Erythroblast (primary cell): ENCODE results near the gene EDARADD.

ENCODE experiments used
- DNase-seq, 2 experiments: peaks; one replicate each; lab custom pipeline; 2025; lab: John Stamatoyannopoulos, UW
- GATA1 ChIP-seq: IDR thresholded peaks from 2 replicates; pipeline ENCODE4 v1.6.1; 2011; ENCODE audit warnings: low read depth, mild to moderate bottlenecking, control low read depth, low read length, moderate library complexity
- POLR2A ChIP-seq: IDR thresholded peaks from 2 replicates; pipeline ENCODE4 v1.6.1; 2011; ENCODE audit warnings: mild to moderate bottlenecking, low read length

Gene EDARADD

DNA sequence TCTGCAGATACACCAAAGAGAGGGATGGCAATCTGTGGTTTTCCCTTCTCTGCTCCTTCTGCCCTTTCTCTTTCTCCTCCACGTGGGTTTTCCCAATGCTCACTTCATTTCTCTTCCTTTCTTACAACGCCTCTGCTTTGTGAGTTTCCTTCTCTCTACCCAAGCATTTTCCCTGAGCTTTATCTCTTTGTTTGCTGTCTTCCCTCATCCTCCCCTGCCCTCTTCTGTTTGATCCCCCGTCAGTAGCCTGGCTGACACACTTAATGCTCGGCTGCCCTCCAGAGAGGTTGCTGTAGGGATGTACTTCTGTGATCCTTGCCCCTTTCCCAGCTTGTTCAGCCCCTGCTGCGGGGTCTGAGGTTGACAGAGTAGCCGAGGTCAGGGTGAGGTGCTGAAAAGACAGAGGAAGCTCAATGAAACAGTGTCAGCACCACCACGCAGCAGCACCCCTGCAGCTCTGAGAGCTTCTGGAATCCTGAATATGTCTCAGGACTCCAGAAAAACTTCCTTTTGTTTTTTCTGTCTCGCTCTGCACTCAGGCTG, 6.0 kb downstream of the EDARADD start:
- TF ChIP-seq POLR2A (no peak), GATA1 (no peak)
- DNase-seq = no peak

- no peak for DNase-seq
- no peak for TF ChIP-seq GATA1
- TF ChIP-seq POLR2A = no peak
Observed at GRCh38 chr1:236401698-236402097, 7.6 kb downstream of the EDARADD start.

DNA sequence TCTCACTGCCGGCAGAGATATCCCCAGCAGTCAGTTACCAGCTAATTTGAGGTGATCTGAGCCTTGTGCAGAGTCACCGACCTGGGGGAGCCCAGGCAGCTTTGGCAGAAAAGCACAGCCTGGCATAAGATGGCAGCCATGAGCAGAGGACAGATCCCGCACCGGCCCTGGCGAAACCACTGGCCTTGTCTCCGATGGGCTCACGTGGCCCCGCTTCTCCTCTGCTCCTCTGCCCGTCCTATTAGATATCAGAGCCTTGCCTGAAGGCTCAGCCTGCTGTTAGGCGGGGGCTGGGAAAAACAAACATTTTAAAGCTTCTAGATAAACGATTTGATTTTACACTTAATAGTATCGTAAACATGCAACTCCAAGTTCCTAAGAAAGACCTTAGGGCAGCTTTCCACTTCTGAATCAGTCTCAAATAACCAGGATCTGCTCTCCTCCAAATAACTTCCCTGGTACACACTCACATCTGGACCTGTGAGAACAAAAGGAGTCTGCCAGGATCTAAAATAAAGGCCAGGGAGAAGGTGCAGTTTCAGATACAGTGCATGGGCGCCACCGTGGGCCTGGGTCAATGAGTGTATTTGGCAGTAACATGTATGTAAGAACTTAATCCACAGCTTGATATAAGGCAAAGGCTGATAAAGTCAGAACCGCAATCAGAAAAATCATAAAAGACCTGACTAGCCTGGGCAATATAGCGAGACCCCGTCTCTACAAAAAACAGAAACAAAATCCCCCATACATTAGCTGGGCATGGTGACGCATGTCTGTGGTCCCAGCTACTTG, 10.0 kb downstream of the EDARADD start:
- DNase-seq = no peak

GRCh38 chr1:236407059-236407458, 13.0 kb downstream of the EDARADD start:
- no peak for TF ChIP-seq GATA1
- no peak for TF ChIP-seq POLR2A

More for the DNA sequence above, 10.0 kb downstream of the EDARADD start:
- TF ChIP-seq GATA1 = no peak

GRCh38 chr1:236413688-236414087, 19.6 kb downstream of the EDARADD start:
- DNase-seq = no peak
- TF ChIP-seq GATA1 = no peak
- no peak for TF ChIP-seq POLR2A

More at GRCh38 chr1:236407059-236407458, 13.0 kb downstream of the EDARADD start:
- no peak for DNase-seq

- DNase-seq = peak in 1 of 2 experiments; percentile 49
Observed at GRCh38 chr1:236416165-236416564, 22.1 kb downstream of the EDARADD start.

GRCh38 chr1:236417336-236417735, 23.2 kb downstream of the EDARADD start:
- no peak for TF ChIP-seq GATA1
- no peak for TF ChIP-seq POLR2A
- no peak for DNase-seq

More at GRCh38 chr1:236416165-236416564, 22.1 kb downstream of the EDARADD start:
- TF ChIP-seq POLR2A (no peak), GATA1 (no peak)

GRCh38 chr1:236419502-236419901, 25.4 kb downstream of the EDARADD start:
- DNase-seq = no peak
- TF ChIP-seq GATA1 (no peak), POLR2A (no peak)

GRCh38 chr1:236421022-236421421, 26.9 kb downstream of the EDARADD start:
- peak; percentile 15 to 28 for DNase-seq

DNA sequence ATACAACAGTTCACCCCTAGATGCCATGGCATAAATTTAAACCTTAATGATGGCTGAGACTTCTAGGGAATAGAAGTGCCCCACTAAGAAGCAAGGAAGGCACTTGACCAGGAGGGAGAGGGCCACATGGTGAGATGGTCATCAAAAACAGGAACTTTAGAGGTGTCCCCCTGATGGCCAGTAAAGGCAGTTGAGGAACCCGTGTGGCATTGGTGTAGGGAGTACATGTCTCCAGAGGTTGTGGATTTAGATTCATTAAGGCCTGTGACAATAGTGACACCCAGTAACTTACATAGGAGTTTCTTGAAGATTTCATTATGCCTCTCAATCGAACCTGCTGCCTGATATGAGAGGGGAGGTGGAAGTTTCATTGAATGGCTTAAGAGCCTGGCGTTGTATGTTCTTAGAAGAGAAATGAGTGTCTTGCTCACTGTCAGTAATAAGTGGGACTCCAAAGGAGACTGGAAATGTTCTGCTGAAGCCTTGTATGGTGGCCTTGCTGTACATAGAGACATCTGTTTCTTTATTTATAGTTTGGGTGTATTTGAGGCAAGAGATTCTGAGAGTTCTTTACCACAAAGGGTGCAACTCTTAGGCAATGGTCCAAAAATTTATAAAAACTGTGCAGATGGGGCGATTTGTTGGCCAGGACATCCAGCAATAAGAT, 27.9 kb downstream of the EDARADD start:
- DNase-seq = no peak
- TF ChIP-seq GATA1 (no peak), POLR2A (no peak)

More at GRCh38 chr1:236421022-236421421, 26.9 kb downstream of the EDARADD start:
- TF ChIP-seq POLR2A (no peak), GATA1 (no peak)

DNA sequence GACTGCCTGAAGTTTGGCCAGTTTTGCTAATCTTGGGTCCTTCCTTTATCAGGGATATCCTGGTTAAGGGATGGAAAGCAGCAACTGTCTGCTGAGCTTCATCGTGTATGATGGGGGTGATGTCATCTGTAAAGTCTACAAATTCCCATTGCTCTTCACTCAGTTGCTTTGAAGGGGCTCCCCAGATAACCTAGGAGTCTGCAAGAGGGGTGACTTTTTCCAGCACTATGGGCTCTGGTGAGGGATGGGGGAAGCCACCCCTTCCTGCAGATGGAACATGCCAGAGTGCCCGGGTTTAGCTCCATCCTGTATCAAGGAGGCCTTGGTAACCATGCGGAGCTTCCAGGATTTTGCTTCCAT, 28.4 kb downstream of the EDARADD start:
- no peak for DNase-seq
- TF ChIP-seq GATA1 (no peak), POLR2A (no peak)

DNA sequence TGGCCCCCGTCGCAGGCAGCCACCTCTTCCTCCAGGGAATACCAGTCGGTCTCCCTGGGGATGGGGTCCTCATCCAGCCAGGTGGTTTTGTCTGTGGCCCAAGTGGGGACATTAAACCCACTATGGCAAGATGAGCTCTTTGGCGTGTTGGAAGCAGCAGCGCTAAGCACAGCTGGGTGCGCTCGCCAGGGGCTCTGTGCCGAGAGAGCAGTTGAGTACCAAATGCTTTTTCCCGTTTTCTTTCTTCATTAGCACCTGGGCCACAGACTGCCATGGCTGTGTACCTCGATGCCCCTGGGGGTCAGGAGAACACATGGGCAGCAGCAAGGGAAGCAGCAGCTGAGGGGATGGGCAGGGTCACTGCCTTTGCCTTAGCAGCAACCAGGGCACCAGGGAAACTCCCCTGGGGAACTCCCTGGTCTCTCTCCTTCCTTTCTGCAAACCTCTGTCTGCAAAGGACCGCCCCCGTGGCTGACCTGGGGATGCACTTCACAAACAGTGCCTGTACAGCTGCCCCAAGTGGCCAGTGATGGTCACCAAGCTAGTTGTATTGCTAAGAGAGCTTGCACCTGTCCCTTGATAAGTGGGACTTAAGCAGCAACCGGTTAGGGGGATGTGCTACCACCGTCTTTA, 31.1 kb downstream of the EDARADD start:
- TF ChIP-seq POLR2A = no peak
- TF ChIP-seq GATA1 = no peak
- DNase-seq = no peak

- no peak for DNase-seq
- TF ChIP-seq GATA1 (no peak), POLR2A (no peak)
Observed at GRCh38 chr1:236426215-236426614, 32.1 kb downstream of the EDARADD start.
